ENCODE results near the gene PLA2G2F.

DNA sequence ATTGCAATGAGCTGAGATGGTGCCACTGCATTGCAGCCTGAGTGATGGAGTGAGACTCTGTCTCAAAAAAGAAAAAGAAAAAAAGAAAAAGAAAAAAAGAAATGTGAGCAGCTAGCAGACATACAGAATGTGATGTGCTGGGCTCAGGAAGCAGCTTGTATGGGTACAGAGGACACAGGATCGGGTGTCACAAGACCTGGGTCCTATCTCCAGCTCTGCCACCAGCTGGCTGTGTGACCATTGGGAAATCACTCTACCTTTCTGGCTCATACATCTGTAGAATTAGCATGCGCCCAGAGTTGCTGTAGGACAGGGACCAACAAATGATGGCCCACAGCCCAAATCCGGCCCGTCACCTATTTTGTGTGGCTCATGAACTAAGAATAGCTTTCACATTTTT, 50.5 kb downstream of the PLA2G2F start:
- TF ChIP-seq TEAD4 (CRISPR knock-in tag; IDR thresholded peaks at IDR 0.05) = no peak
- TF ChIP-seq, protein P1, sequence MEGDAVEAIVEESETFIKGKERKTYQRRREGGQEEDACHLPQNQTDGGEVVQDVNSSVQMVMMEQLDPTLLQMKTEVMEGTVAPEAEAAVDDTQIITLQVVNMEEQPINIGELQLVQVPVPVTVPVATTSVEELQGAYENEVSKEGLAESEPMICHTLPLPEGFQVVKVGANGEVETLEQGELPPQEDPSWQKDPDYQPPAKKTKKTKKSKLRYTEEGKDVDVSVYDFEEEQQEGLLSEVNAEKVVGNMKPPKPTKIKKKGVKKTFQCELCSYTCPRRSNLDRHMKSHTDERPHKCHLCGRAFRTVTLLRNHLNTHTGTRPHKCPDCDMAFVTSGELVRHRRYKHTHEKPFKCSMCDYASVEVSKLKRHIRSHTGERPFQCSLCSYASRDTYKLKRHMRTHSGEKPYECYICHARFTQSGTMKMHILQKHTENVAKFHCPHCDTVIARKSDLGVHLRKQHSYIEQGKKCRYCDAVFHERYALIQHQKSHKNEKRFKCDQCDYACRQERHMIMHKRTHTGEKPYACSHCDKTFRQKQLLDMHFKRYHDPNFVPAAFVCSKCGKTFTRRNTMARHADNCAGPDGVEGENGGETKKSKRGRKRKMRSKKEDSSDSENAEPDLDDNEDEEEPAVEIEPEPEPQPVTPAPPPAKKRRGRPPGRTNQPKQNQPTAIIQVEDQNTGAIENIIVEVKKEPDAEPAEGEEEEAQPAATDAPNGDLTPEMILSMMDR (IDR thresholded peaks at IDR 0.05) = no peak
- no peak for TF ChIP-seq FOXJ3 (CRISPR knock-in tag; IDR thresholded peaks at IDR 0.05; ENCODE audit: borderline replicate concordance)
